ENCODE data around the gene OPA3.

DNA sequence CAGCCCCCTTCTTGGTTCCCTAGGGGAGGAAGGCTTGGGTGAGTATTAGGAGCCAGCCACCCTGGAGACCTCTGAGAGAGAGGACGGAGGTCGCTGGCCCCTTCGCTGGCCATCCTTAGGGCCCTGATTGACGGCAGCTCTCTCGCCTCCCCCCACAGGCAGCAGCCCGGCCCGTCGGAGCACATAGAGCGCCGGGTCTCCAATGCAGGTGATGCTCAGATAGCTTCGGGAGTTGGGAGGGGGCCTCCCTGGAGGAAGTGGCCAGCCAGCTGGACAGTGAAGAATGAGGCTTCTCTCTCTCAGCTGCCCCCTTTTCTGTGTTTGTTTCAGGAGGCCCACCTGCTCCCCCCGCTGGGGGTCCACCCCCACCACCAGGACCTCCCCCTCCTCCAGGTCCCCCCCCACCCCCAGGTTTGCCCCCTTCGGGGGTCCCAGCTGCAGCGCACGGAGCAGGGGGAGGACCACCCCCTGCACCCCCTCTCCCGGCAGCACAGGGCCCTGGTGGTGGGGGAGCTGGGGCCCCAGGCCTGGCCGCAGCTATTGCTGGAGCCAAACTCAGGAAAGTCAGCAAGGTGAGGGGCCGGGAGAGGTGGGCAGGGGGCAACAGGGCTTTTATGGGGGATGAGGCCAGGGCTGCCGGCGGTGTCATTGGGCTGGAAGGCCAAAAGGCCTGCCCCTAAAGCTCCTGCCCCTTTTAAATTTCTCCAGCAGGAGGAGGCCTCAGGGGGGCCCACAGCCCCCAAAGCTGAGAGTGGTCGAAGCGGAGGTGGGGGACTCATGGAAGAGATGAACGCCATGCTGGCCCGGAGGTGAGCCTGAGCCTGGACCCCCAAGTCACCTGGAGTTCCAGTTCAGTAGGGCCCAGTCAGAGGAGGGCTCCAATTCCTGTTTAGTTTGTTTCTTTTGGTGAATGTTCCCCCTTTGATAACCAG is 62.3 kb downstream of the OPA3 start:
- no peak for TF ChIP-seq EZH2phosphoT487 (IDR thresholded peaks at IDR 0.05; ENCODE audit: insufficient read depth, low read depth)
- TF ChIP-seq EZH2 (IDR thresholded peaks at IDR 0.05; ENCODE audit: insufficient read depth, poor library complexity, severe bottlenecking), result no peak
